ENCODE measurements around the gene SLC35D2.
"Not testable (repeated sequence)": the region's sequence is repeated elsewhere in the genome, so short reads cannot be mapped to it uniquely, and the experiment has no call there.

SLC35D2 gene

DNA sequence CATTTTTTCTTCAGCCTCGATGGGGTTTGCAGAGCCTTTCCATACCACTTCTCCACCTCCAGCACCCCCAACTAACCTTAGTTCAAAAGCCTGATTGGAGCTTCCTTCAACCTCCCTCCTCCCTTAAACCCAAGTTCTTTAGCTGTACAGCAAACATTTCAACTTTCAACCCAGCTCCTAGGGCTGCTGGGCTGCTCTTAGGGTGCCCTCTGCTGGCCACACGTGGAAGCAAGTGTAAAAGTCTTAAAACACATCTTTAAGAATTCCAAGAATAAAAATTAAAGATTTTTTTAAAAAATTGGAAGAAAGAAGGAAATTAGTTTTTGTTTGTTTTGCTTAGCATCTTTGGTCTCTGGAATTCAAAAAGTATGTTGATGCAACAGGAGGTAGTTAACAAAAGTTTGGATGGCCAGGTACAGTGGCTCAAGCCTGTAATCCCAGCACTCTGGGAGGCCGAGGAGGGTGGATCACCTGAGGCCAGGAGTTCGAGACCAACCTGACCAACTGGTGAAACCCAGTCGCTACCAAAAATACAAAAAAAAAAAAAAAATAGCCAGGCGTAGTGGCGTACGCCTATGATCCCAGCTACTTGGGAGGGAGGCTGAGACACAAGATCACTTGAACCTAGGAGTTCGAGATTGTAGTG lies 66.1 kb downstream of the SLC35D2 start:
- DNase-seq (ENCODE audit: low read depth in 2 of 2) = peak; percentile 23 to 26

DNA sequence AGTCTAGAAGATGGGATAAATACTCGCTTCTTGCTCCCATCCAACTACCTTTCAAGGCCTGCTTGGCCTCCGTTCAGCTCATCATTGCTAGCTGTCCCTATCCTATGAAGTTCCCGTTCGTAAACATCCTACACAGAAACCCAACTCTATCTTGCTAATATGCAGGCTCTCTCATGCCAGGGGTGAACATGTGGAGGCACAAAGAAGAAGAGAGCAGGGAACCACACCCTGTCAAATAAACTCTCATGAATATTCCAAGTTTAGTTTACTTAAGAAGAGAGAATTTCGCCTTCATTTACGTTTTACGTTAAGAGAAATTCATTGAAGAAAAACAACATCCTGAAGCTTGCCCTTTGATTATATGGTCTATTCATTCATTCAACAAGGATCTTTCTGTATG lies 73.7 kb downstream of the SLC35D2 start:
- no peak for DNase-seq (ENCODE audit: low read depth in 2 of 2)

- not testable (repeated sequence) for DNase-seq (ENCODE audit: low read depth in 2 of 2)
Measured at GRCh38 chr9:96306958-96307357, 76.6 kb downstream of the SLC35D2 start.

GRCh38 chr9:96305171-96305570 lies 78.3 kb downstream of the SLC35D2 start:
- no peak for DNase-seq (ENCODE audit: low read depth in 2 of 2)

GRCh38 chr9:96304230-96304629 lies 79.3 kb downstream of the SLC35D2 start:
- no peak for DNase-seq (ENCODE audit: low read depth in 2 of 2)

DNA sequence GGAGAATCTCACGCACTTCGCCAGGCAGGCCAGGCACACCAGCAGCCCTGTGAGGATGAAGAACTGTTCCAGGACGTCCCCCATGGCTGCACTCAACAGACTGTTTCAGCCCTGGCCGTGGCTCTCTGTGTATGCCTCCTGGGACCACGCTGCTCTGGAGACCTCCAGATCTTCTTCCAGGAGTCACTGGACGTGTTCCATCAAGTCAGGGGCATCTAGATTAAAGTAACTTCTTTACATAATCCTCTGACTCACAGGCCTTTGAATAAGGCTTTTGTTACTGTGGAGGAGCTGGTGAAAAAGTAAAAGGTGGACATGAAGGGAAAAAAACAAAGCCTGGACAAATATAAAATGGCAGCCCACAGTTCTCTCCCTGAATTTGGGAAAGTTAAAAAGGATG lies 81.5 kb downstream of the SLC35D2 start, which contains the start of gene HSD17B3:
Gene HSD17B3 (minus strand): TSS at position 156 of the 400 bp plus-strand sequence. CDS start 72 bp downstream, at position 84.
- DNase-seq (ENCODE audit: low read depth in 2 of 2) = no peak

DNA sequence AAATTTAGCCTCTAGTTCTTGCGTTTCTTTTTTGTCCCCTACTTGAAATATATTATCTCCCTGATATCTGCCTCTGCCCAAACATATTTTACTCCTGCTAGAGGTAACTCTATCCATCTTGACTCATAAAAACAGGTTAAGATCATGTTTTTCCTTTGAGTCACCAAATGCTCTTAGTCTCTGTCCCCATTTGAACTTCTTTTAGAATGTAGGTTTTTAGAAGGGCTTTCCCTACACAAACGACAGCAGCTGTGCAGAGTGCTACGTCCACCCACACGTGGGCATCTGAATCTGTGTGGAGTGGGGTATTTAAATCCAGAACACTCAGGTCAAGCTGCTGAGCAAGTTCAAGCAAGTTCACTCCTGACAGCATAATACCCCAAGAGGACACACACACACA lies 83.7 kb downstream of the SLC35D2 start:
- DNase-seq (ENCODE audit: low read depth in 2 of 2) = no peak

DNA sequence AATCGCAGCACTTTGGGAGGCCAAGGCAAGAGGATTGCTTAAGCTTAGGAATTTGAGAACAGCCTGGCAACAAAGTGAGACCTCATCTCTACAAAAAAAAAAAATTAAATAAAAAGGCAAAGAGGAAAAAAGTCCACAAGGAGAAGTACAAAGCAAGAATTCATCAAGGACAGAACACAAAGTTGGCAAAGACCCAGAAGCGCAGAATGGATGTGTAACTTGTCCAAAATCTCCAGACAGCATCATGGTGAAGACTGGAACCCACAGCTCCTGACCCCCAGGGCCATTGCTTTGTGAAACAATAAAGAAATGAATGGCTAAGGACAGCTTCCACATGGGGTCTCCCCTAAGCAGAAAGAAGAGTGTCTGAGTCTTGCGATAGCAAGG lies 89.4 kb downstream of the SLC35D2 start:
- DNase-seq (ENCODE audit: low read depth in 2 of 2) = no peak

- DNase-seq (ENCODE audit: low read depth in 2 of 2) = no peak
Measured at GRCh38 chr9:96293498-96294158, 89.9 kb downstream of the SLC35D2 start.

GRCh38 chr9:96289392-96289791 lies 94.1 kb downstream of the SLC35D2 start:
- DNase-seq (ENCODE audit: low read depth in 2 of 2) = no peak

- no peak for DNase-seq (ENCODE audit: low read depth in 2 of 2)
Measured at GRCh38 chr9:96281641-96282040, 101.9 kb downstream of the SLC35D2 start.

GRCh38 chr9:96279932-96280331 lies 103.6 kb downstream of the SLC35D2 start:
- DNase-seq (ENCODE audit: low read depth in 2 of 2) = no peak

DNA sequence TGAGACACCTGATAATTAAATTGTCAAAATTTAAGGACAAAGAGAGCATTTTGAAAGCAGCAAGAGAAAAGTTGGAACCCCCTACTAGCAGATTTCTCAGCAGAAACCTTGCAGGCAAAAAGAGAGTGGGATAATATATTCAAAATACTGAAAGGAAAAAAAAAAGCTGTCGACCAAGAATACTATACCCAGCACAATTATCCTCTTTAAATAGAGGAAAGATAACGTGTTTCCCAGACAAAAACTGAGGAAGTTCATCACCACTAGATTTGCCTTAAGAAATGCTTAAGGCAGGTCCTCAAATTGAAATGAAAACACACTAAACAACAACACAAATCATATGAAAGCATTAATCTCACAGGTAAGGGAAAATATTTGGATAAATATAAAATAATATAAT lies 108.6 kb downstream of the SLC35D2 start:
- no peak for DNase-seq (ENCODE audit: low read depth in 2 of 2)

All from stimulated activated CD8-positive, alpha-beta memory T cell treated with anti-CD3 and anti-CD28 coated beads, Interleukin-7, amount 100 ng/mL, for 1 hour (primary cell).